ENCODE data around the gene STAT2.

DNA sequence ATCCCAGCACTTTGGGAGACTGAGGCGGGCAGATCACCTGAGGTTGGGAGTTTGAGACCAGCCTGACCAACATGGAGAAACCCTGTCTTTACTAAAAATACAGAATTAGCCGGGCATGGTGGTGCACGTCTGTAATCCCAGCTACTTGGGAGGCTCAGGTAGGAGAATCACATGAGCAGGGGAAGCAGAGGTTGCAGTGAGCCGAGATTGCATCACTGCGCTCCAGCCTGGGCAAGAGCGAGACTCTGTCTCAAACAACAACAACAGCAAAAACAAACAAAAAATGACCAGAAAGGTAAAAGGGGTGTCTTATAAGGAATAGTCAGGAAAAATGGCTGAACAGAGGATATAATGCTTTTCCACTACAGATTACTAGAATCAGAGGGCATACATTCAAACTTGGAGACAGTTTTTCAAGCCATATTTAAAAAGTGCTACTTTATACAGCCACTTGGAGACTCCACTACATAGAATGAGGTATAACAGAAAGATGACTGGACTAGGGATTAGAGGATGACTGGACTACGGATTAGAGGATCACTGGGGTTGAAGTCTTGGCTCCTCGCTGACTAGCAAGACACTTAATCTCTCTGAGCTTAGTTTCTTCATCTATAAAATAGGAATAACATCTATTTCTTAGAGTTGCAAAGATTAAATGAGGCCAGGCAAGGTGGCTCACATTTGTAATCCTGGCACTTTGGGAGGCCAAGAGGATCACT lies 54.9 kb downstream of the STAT2 start:
- TF ChIP-seq, protein P1, sequence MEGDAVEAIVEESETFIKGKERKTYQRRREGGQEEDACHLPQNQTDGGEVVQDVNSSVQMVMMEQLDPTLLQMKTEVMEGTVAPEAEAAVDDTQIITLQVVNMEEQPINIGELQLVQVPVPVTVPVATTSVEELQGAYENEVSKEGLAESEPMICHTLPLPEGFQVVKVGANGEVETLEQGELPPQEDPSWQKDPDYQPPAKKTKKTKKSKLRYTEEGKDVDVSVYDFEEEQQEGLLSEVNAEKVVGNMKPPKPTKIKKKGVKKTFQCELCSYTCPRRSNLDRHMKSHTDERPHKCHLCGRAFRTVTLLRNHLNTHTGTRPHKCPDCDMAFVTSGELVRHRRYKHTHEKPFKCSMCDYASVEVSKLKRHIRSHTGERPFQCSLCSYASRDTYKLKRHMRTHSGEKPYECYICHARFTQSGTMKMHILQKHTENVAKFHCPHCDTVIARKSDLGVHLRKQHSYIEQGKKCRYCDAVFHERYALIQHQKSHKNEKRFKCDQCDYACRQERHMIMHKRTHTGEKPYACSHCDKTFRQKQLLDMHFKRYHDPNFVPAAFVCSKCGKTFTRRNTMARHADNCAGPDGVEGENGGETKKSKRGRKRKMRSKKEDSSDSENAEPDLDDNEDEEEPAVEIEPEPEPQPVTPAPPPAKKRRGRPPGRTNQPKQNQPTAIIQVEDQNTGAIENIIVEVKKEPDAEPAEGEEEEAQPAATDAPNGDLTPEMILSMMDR (conservative IDR thresholded peaks at IDR 0.05), result no peak
- no peak for TF ChIP-seq EZH2 (IDR thresholded peaks at IDR 0.05; ENCODE audit: low read depth)

All from PC-9 (cell line).